SW480 (cell line): Measurements from ENCODE around the gene ANKRD23.
"Not testable (repeated sequence)": the region's sequence is repeated elsewhere in the genome, so short reads cannot be mapped to it uniquely, and the experiment has no call there.

ENCODE experiments used
- DNase-seq: peaks from one replicate; pipeline ENCODE4 v3.0.0-alpha.2; 2016; ENCODE audit warnings: low spot score

Gene ANKRD23

DNA sequence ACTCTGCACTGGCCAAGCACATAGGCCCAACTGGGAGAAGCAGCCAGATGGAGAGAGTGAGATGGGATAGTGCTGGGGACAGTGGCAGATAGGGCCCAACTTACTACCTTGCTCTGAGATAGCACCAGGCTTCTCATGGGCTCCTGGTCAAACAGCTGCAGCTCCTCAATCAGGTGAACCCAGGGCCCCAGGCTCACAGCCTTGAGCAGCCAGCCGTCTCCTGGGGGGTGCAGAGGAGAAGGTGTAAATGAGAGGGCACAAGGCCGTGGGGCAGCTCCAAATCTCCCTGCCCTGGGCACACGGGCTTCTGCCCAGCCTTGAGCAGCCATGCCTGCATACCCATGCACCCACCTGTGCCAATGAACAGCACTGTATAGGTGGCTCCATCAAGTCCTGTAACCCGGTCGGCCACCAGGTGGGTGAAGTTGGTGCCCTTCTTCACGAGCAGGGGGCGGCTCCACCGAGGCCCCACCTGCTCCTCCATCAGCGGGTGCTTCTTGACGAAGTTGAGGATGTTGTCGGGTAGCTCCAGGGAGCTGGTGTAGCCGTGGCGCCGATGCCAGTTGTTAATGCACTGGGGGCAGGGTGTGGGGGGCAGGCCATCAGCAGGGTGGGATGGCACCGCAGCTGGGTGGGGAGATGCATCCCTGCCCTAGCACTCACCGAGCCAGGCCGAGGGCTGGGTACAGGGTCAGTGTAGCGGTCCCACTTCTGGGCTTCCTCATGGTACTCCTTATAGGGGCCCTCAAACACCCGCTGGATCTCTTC is 19.9 kb upstream of the ANKRD23 start:
- no peak for DNase-seq

DNA sequence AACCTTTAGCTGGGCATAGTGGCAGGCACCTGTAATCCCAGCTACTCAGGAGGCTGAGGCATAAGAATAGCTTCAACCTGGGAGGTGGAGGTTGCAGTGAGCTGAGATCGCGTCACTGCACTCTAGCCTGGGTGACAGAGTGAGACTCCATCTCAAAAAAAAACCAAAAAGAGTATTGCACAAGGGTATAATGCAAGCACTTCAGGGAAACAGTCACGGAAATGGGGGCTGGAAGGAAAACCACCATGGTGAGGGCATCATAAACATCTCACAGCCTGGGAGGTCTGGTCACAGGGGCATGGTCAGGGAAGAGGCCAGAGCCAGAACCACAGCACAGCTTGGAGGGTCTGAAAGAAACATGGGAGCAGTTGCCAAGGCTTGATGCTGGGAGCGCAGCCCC is 19.2 kb upstream of the ANKRD23 start:
- not testable (repeated sequence) for DNase-seq

DNA sequence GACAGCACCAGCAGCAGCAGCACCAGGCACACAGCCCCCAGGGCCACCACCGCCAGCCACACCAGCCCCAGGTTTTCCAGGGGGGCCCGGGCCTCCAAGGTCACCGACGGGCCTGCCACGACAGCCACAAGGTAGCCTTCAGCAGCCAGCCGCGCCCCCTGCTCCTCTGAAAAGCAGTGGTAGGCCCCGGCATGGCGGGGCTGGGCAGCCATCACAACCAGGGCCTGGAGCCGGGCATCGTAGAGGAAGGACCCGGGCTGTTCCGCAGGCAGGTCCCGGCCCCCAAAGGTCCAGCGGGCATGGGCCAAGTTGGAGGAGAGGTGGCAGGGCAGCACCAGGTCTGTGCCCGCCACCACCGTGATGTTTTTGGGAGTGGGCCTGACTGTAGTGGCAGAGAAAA is 17.3 kb upstream of the ANKRD23 start:
- DNase-seq: no peak

DNA sequence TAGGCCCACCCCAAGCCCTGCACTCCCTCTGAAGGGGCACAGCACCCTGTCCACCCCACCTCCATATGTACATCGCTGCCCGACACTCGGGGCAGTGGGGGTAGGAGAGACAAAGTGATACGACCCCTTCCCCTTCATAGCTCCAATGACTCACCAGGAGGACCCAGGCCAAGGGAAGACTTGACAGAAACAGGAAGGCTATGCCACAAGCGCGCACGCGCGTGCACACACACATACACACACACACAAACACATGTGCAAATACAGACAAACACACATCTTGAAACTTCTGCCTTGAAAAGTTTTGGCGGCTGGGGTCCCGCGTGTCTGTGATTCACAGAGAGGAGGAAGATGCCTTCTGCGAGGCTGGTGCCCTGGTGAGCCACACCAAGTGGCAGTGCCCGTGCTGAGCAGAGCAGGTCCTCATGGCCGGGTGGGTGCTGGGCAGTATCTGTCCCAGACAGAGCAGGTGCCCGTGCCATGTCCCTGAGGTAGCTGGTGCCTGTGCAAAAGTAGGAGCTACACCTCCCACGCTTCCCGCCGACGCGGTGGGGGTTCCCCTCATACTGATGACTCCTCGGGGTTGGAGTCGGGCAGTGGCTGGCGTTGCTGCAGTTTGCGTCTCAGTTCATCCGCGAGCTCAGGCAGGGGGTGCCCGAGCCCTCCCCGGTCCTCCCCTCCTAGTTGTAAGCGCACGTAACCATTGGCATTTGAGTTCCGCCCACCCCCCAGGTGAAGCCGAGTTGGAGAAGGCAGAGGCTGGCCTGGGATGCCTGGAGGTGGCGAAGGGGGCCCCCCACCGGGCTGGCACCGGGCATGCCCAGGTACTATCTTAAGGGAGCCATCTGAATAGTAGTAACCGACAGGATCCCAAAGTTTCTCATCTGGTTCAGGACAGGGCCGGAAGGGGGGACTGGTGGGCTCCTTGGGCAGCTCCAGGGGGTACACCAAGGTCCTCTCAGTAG is 16.5 kb upstream of the ANKRD23 start:
- DNase-seq: no peak

DNA sequence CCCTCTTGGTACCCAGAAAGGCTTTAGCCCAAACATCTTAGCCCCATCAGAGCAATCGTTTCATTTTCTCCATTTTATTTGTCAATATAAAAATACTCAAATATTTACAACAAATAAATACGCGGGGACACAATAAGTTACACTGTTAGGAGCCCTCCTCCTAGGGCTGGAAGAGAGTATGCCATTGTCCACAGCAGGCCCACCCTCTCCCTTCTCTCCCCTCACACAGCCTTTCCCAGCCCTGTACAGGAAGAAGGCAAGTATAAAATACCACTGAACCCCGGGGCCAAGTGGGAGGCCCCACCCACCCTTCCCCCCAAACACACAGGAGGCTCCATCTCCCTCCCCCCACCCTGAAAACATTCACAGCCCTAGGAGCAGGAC is 15.9 kb upstream of the ANKRD23 start:
- no peak for DNase-seq

DNA sequence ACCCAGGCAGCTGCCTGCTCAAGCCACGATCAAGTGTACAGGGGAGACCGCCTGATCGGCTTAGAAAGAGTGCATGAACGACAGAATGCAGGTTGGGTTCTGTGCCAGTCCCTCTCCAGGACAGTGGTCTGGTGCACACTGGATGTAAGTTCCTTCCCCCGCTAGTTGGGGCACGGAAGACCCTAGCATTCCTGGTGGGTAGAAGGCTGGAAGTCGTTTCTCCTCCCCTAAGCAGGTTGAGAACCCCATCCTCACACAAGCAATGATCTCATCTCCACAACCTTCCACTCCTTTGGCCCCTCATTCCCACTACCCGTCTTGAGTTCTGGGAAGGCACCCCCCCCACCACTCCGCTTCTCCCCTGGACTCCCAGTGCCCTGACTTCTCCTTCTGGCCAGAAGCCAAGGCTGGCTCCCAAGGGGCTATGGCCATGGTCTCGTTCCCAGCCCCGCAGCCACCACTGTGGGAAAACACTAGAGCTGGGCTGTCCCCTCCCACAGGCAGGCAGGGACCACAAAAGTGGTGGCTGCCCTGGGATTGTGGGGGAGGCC is 15.4 kb upstream of the ANKRD23 start:
- DNase-seq: no peak

DNA sequence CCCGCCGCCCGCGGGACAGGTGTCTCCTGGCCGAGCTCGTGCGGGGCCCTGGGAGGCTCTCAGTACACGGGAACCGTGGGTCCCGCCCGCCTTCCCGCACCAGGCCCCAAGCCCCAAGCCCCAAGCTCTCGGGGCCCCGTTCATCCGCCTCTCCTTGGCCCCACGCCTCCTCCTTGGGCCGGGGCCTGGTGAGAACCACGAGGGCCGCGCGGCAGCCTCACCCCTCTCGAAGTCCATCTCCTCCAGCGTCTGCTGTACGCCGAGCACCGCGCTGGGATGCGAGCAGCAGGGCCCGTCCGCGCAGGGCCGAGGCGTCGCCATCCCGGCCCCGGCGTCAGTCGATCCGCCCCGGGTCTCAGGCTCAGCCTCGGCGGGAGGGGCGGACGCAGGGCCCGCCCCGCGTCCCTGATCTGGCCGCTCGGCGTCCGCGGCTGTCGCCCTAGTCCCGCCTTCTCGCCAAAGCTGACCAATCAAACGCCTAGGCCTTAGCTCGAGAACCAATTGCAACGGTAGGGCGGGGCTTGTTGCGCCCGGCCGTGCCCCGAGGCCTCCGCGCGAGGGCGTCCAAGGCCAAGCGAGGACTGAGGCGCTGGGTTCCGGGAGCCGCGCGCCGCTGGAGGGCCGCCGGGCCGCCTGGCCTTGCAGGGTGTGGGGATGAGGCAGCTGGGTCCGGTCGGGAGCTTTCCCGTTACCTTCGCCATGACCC is 14.0 kb upstream of the ANKRD23 start, which contains the start of gene ANKRD39:
Gene ANKRD39, minus strand, starts transcription at position 350 of the 706 bp plus-strand sequence. Its CDS starts 29 bp downstream, at position 321.
- DNase-seq: peak; percentile 98

DNA sequence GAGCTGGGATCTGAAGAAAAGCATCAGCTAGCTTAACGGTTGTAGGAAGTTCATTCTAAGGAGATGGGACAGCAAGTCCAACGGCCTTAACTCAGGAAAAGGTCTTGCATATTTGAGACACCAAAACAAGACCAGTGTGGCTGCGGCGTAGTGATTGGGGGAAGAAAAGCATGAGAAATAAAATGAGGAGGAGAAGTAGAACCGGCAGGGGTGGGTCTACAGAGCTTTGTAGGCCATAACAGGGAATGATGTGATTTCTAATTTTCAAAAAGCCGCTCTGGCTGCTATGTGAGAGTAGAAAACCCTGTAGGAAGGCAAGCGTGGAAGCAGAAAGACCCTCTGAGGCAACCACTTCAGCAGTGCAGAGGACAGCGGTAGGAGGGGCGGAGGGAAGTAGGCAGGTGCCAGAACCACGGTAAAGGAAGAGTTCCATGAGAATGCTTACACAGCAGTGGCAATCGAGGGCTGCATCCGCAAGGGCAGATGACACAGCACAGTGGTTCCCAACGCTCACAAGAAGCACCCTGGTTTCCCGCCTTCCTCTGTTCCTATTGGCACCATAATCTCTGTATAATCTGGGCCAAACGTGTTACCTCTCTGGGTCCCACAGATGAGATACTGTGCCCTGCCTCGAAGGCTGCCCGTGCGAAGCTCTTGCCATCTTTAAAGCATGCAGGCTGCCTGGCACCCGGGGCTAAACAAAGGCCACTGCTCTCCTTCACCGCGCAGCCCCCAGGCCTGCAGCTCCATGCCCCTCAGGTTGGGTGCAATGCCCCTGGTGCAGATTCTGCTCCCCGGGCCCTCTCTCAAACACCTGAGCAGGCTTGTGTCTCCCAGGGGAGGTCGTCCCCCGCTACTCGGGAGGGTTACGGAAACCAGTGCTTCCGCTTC is 13.2 kb upstream of the ANKRD23 start:
- DNase-seq: peak; percentile 52

DNA sequence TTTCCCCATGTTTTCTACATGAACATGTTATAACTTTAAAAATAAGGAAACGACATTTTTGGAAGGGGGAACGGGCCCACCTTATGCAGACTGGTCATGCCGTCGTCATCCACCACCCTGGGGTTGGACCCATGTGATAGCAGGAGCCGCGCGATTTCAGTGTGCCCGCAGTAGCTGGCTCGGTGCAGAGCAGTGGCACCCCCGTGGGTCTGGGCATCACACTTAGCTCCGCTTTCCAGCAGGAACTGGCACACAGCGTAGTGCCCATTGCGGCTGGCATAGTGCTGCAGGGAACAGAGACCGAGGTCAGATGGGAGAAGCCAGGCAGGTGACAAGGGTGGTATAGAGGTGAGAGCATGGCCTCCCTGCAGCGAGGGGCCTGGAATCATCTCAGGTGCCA is 9.5 kb upstream of the ANKRD23 start:
- DNase-seq: no peak

DNA sequence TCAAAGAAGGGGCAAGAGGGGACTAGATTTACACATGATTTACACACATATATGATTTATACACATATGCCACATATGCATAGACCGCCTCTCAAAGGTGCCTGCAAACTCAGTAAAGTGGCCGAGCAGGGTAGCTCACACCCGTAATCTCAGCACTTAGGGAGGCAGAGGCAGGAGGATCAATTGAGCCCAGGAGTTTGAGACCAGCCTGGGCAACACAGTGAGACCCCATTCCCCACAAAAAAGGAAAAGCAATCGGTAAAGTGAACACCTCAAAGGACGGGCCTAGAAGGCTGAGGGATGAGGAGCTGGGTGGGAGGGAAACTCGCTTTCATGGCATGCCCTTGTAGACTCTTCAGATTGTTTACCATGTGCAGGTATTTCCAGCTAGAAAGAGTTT is 8.8 kb upstream of the ANKRD23 start:
- no peak for DNase-seq

DNA sequence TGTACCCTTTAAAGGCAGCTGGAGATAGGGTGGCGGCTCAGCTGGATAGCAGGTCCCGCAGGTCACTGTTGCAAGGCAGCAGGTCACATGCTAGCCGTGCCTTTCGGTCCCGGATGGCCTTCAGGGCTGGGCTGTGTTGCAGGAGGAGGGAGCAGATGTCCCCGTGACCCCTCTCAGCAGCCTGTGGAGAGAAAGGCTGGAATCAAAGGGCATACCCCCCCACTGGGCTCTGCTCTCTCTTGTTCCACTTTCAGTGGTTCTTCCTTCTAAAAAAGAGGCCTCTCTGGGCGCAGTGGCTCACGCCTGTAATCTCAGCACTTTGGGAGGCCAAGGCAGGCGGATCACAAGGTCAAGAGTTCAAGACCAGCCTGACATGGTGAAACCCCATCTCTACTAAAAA is 4.4 kb upstream of the ANKRD23 start:
- DNase-seq: no peak

DNA sequence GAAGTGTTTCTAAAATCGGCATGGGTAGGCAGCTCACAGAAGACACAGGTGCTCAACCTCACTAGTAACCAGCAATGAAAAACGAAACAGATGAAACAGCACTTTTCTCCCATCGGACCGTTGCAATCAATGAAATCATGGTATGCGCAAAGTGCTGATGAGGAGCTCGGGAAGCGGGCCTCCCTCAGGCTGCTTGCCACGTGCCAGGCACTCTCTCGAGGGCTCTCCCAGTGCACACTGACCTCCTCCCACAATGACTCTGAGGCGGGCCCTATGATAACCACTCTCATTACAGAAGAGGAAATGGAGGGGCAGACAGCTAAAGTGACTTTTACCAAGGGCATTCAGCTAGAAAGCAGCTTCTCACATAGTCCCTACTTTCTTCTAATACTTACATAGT is 3.8 kb upstream of the ANKRD23 start:
- no peak for DNase-seq

DNA sequence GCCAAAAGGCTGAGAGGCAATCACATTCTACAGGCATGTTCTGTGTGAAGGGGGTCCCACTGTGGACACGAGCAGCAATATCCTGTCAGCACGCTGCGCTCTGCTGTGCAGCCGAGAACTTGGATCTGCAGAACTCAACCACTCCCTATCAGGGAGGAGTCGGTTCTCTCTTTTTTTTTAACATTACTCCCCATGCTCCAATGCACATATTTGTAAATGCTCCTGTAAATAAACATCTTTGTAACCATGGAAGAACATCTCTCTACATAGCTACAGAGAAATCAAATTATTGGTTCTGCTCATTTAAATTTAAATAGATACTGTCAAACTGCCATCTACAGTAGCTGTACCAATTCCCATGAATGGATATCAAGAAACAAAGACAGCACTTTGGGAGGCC is 3.0 kb upstream of the ANKRD23 start:
- DNase-seq: no peak

DNA sequence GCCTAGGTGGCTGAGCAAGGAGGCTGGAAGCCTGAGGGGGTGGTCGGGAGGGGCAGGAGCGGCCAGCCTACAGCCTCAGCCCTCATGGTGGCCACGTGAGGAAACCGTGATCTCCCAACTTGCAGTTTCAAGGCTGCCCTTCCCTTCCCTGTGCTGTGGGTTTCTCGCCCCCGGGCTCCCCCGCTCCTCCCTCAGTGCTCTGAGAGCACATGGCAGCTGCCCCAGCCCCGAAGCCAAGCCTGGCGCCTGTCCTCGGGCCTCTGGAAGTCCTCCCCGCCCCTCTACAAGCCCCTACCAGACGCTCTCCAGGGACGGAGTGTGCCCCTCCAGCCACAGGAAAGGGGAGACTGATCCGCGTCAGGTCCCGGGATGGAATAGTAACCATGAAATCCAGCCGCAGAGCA is 586 bp upstream of the ANKRD23 start:
- DNase-seq: no peak

DNA sequence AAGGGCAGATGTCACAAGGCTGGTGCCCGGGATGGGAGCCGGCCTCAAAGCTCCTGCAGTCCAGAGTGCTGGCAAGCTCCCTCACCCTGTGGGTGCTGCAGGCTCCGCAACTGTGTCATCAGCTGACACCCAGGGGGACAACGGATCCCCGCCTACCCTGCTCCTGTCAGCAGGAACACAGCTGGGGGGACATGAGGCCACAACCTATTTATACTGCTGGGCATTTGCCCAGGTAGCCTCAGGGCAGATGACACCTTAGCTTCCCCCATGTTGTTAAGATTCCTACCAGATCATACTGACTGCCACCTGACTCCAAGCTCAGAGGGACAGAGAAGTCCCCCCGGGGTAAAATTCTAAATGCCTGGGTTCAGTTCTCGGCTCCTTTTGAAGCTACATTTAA is 1.2 kb downstream of the ANKRD23 start:
- no peak for DNase-seq

DNA sequence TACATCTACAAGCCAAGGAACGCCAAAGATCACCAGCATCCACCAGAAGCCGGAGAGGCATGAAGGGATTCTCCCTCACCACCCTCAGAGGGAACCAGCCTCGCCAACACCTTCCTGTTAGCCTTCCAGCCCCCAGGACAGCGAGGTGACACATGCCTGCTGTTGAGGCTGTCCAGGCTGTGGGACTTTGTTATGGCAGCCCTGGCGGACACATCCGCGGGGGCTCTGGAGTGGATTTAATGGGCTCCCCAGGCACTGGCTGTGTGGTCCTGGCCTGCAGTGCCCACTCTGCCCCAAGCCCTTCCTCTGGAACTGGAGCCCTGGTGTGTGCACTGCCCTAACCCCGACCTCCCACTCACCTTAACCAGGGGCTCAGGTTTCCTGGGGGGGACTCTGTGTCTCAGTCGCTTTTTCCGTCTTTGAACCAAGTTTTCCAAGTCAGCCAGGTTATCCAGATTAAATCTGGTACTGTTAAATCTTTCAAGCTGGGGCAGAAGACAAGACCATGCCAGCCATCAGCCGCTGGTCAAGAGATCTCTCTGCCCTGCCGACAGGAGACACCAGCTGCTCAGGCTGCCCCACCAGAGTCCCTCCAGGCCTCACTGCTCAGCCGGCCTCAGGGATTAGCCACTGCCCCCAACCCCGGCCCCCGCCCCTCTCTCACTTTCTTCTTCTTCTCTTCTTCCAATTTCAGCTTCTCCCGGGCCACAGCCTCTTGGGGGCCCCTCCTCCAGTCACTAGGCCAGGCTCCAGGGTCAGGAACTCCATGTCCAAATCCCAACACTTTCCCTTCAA is 1.9 kb downstream of the ANKRD23 start:
- DNase-seq: no peak

DNA sequence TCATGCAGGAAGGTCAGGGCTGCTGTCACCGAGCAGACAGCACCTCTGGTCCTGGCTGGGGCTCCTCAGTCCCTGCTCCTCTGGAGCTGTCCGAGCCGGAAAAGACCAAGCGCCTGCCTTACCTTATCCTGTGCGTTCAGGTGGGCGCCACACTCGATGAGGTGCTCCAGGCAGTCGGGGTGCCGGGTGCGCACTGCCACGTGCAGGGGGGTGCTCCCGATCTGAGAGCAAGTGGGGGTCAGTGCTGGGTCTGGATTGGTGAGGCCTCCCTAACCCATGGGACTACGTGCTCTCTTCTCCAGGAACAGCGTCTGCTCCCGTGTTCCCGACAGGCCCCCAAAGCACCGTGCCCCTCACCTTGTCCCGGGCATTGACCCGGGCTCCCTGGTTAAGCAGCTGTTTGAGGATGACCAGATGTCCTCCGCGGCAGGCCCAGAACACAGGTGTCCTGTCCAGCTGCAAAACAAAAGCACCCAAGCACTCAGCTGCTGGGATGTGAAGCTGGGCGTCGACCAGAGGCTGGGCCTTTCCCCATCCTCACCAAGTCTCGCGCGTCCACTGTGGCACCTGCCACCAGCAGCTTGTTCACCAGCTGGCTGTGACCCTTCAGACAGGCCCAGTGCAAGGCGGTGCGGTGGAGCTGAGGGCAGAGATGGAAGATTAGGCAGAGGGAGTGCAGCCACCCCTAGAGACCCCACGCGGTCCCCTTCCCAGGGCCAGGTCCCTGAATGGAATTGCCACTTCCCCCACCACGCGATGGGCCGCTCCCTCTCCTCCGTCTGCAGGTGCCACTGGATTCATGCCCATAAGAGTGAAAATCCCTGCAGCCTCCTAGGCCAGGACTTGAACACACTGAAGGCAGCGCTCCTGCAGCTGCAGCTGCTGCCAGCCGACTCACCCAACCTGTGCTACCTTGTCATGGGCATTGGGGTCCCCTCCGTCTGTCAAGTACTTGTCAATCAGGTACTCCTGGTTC is 3.7 kb downstream of the ANKRD23 start:
- no peak for DNase-seq

DNA sequence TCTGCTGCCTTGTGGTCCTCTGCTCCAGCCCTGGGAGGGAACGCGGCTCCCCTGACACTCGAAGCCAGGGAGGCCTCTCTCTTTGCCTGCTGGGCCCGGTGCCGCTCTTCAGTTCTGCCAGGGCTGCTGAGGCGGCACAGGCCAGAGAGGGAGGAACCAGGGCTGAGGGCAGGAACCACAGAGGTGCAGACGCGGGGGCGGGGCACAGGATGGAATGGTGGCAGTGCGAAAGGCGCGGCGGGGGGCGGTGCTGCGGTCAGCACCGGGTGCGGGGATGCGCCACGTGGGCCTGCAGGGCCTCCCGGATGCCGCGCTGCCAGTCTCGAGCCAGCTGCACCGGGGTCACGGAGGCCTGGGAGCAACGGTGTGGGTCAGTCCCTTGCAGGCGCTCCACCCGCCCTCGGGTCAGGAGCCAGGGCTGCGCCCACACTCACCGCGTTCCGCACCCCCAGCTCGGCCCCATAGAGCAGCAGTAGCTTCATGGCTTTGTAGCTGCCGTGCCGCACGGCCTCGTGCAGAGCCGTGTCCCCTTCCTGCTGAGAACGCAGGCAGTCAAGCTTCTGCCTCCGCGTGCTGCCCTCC is 4.4 kb downstream of the ANKRD23 start:
- DNase-seq: peak; percentile 91
